Stomach (tissue), 4 donors: Measurements from ENCODE around the gene SH3BGRL2.

Experiments
- EP300 ChIP-seq: sonication (generic); formaldehyde crosslinking; IDR thresholded peaks from one replicate; pipeline ENCODE4 v1.6.1; 2017; ENCODE audit warnings: antibody characterized with exemption
- POLR2AphosphoS5 ChIP-seq, 3 donors: sonication (generic); formaldehyde crosslinking; IDR thresholded peaks; one replicate each; pipeline ENCODE4 v1.6.1; 2016; ENCODE audit warnings: antibody characterized with exemption in 3 of 3
- TF ChIP-seq, protein P1 (sequence below), 7 experiments: fragments of 450-650 bp in 4 of 7; fragments of 200-600 bp in 3 of 7; sonication (generic) in 3 of 7; IDR thresholded peaks; one replicate each; pipeline ENCODE4 v1.5.1; 2016 to 2019; ENCODE audit warnings: antibody characterized with exemption in 7 of 7, control low read depth in 2 of 7, mild to moderate bottlenecking in 1 of 7

- TF ChIP-seq, protein P1, sequence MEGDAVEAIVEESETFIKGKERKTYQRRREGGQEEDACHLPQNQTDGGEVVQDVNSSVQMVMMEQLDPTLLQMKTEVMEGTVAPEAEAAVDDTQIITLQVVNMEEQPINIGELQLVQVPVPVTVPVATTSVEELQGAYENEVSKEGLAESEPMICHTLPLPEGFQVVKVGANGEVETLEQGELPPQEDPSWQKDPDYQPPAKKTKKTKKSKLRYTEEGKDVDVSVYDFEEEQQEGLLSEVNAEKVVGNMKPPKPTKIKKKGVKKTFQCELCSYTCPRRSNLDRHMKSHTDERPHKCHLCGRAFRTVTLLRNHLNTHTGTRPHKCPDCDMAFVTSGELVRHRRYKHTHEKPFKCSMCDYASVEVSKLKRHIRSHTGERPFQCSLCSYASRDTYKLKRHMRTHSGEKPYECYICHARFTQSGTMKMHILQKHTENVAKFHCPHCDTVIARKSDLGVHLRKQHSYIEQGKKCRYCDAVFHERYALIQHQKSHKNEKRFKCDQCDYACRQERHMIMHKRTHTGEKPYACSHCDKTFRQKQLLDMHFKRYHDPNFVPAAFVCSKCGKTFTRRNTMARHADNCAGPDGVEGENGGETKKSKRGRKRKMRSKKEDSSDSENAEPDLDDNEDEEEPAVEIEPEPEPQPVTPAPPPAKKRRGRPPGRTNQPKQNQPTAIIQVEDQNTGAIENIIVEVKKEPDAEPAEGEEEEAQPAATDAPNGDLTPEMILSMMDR (IDR thresholded peaks at IDR 0.05): no peak
- TF ChIP-seq EP300: no peak
- no peak for TF ChIP-seq POLR2AphosphoS5 (IDR thresholded peaks at IDR 0.05)
These were observed 63.7 kb downstream of the SH3BGRL2 start for GRCh38 chr6:79694623-79695343.
